ENCODE data around the gene RGS16.

DNA sequence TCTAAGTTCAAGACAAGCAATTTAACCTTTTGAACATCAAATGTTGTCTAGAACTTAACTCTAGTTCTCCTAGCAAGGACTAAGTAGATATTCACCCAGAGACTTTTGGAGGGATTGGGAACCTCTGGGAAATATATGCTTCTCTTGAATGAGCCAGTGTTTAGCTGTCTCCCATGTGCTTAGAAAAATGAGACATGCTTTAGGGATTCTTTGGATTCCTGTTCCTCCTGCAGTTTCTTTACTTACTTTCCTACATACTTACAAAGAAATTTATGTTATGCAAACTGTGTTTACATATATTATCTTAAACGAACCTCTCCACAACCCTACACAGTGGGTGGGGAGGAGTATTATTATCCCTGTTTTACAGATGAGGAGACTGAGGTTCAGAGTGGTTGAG is 54.4 kb downstream of the RGS16 start:
- TF ChIP-seq, protein P1, sequence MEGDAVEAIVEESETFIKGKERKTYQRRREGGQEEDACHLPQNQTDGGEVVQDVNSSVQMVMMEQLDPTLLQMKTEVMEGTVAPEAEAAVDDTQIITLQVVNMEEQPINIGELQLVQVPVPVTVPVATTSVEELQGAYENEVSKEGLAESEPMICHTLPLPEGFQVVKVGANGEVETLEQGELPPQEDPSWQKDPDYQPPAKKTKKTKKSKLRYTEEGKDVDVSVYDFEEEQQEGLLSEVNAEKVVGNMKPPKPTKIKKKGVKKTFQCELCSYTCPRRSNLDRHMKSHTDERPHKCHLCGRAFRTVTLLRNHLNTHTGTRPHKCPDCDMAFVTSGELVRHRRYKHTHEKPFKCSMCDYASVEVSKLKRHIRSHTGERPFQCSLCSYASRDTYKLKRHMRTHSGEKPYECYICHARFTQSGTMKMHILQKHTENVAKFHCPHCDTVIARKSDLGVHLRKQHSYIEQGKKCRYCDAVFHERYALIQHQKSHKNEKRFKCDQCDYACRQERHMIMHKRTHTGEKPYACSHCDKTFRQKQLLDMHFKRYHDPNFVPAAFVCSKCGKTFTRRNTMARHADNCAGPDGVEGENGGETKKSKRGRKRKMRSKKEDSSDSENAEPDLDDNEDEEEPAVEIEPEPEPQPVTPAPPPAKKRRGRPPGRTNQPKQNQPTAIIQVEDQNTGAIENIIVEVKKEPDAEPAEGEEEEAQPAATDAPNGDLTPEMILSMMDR (IDR thresholded peaks at IDR 0.05; ENCODE audit: insufficient read depth, low read length): no peak
- no peak for TF ChIP-seq REST (IDR thresholded peaks at IDR 0.05; ENCODE audit: insufficient replicate concordance, low read depth)
- no peak for TF ChIP-seq POLR2AphosphoS5 (IDR thresholded peaks at IDR 0.05; ENCODE audit: low read depth)
- TF ChIP-seq SPI1 (IDR thresholded peaks at IDR 0.05; ENCODE audit: borderline replicate concordance, low read depth): no peak
